Measurements from ENCODE around the gene PDCD1.

PDCD1 gene

DNA sequence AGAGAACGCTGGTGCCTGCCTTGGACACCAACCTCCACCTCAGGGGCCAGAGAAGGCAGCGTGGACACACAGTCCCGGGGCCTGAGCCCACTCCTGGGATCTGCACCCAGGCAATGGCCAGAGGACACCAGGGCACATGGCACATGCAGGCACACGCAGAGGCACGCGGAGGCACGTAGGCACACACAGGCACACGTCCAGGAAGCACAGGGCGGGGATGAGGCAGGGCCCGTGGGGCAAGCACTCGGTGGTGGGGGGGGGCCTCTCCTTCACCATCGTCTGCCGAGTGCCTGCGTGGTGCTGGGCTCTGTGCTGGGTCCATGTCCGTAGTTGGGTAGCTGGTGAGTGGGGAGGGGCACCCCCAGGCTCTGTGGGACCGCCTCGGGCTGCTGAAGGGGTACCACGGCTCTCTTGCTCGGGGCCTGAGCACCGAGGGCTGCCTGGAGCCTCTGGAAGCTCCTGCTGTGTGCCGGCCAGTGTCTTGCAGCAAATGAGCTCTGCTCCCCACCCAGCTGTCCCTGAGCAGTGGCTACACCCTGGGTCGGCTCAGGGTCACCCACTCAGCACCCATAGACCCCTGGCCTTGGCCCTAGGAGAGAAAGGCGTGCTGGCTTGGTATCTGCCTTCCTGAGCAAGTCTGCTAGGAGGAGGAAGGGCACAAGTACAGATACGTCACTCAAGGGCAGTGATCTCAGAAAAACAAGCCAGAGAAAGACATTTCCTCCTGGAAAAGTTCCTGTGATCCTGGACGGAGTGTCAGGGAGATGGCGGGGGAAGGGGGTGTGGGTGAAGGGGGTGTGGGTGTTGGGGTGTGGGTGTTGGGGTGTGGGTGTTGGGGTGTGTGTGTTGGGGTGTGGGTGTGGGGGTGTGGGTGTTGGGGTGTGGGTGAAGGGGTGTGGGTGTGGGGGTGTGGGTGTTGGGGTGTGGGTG is 37.3 kb upstream of the PDCD1 start:
- DNase-seq (ENCODE audit: low read depth, low spot score) = no peak

DNA sequence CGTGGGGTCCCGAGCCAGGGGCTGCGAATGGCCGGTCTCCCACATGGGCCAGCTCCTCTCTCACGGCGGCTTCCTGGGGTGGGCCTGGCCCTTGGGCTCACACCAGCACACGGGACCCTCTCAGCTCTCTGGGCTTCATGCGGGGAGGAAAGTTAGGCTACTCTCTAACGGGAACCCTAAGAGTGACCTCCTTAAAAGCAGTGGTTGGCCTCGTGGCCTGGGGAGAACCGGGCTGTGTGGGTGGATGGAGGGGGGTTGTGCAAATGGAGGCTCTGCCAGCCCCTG is 36.7 kb upstream of the PDCD1 start:
- no peak for DNase-seq (ENCODE audit: low read depth, low spot score)

DNA sequence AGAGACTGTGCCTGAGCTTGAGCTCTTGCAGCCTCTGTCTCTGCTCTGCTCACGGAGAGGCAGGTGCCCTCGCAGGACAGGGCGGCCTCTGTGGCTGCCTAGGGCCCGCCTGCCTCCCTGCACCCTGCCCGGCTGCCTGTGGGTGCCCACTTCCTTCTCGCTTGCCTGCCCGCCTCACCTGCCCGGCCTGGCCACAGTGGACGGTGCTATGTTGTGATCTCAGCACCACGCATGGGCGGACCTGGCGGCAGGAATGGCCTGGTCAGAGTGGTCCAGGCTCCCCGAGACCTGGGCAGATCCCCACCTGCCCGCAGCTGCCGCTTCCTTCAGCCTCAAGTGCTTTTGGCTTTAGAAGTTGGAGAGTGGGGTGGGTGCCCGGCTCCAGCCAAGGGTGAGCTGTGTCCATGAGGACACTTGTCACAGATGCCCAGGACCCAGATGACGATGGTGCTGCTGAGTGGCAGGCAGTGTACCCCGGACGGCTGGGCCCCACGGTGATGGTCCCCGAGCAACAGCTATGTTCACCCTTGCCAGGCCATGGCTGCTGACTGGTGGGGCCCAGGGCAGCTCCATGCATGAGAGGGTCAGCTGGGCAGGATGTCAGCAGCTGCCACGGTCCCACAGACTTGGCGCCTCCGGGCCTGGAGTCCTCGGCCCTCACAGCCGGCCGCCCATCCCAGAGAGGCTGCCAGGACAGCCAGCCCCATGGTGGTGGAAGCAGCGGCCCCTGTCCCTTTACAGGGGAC is 36.2 kb upstream of the PDCD1 start:
- DNase-seq (ENCODE audit: low read depth, low spot score) = no peak

DNA sequence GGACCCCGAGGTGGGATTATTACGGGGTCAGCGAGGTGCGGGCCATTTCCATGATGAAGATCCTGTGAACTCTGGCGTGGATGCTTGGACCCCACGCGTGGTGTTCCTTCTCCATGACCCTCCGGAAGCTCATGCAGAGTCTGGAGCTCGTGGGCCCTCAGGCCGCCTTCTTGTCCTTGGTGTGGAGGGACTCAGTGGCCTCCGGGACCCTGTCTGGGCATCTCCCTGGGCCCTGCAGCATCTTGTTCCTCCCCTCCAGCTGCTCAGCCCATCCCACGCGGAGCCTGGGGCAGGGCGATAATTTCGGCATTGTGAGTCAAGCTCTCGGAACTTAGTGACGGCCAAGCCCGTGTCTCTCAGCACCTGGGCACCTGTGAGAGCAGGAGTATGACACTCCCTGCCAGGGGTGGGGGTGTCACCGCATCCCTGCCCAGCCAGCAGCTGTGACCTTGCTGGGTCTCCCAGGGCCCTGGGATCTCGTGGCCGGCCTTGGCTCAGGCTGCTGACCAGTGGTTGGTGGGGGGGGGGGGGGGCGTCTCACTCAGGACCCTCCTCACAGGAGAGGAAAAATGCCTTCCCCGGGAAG is 35.5 kb upstream of the PDCD1 start:
- no peak for DNase-seq (ENCODE audit: low read depth, low spot score)

DNA sequence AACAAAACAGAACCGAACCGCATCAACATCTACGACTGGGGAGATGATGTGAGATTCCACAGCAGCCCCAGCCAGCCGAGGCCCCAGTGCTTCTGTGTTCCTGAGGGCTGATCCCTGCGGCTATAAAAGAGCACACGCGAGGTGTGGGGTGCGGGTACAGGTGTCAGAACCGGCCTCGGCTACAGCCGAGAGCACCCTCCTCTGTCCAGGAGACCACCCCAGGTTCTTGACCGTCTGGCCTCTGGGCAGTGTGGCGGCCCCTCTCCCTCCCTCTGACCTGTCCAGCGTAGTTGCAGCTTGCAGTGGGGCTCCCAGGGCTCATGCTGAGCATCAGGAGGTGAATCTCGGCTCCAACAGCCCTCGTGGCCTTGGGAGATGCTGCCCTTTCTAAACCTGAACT is 34.6 kb upstream of the PDCD1 start:
- DNase-seq (ENCODE audit: low read depth, low spot score) = no peak

DNA sequence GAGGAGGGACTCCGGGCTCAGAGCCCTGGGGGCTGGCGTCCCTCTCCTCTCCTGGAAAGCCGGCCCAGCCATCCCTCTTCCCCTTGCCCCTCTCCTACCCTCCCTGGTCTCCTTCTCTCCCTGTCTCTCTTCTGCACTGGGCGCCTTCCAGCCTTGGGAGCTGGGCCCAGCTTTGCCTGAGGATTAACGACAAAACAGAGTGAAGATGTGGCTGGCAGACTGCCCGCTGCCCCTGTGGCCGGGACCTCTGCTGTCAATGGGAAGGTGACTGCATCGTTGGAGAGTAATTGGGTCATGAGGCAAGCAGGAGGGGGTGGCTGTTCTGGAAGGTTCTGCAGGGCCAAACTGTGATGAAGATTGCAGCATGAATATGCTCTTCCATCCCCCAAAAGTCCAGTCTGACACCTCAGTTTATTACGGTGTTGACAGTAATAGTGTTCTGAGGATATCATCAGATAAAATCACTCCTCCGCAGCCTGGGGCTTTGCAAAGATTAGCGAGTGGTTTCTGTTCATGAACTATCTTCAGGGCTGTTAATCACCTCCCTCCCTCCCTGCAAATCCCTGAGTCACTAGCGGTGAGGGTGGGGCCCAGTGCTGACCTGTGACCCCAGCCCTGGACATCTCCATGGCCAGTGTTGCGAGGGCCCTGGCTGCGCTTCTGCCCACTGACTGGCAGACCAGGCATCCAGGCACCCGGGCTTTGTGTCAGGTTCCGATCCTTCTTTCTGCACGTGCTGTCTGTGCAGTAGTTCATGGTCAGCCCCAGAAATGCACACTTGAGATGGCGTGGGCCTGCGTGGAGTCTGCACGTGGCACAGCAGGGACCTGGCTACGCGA is 33.8 kb upstream of the PDCD1 start:
- no peak for DNase-seq (ENCODE audit: low read depth, low spot score)

DNA sequence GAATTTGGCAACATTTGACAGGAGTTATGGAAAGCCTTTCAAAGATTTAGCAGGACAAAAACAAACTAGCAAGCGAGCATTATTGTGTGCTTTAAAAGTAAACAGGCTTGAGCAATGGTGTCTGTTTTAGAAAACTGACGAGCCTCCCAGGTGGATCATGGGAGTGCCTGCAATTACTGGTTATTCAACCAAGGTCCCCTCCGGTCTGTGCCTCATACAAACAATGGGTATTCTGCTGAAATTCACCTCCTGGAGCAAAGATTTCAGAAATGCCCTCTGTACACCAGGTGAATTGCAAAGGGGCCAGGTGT is 33.2 kb upstream of the PDCD1 start:
- no peak for DNase-seq (ENCODE audit: low read depth, low spot score)

DNA sequence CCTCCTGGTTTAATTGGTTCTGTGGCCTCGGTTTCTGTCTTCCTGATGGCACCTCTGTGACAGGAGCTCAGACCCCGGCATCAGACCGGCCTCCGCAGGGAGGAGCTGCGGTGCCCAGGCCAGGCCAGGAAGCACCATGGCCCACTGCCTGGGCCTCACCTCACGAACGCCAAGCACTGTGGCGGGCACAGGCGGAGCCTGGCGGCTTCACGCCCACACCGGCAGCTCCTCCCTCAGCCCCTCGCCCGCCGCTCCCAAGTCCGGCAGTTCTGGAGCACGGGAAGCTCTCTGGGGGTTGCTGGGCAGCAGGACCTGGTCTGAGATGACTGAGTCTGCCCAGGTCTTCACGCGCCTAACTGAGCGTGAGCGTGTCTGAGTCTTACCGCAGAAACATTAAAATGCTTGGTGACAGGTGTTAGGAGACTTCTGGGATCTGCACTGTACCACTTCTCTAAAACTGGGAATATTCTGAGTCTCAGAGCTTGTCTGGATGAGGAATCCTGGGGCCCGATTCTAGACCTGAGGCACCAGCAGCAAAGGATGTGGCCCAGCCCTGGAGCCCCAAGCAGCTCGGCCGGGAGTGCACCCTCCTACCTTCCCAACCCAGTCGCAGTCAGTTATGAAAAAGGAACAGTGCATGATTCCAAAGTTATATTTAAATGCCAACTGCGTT is 32.8 kb upstream of the PDCD1 start:
- DNase-seq (ENCODE audit: low read depth, low spot score) = no peak

DNA sequence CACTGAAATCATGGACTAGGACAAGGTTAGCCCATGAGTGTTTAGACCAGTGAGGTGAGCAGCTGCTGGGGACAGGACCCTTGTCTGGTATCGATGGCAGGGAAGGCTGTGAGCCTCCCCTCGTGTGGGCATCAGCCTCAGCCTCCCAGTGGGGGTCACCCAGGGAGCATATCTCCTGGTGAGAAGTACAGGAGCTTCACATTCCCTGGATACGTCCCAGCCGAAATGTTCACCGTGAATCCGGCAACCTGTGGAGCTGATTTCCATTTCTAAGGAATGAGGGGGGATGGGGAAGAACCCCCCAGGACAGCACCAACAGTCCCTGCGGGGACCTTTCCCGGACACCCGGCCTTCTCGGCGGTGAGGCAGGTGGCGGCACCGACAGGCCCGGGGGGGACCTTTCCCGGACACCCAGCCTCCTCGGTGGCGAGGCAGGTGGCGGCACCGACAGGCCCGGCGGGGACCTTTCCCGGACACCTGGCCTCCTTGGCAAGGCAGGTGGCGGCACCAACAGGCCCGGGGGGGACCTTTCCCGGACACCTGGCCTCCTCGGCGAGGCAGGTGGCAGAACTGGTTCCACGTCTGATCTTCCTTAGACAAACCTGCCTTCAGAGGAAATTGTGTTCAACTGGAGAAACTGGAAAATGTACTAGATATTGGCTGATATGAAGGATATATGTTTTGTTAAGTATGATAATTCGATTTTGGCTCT is 32.0 kb upstream of the PDCD1 start:
- no peak for DNase-seq (ENCODE audit: low read depth, low spot score)

DNA sequence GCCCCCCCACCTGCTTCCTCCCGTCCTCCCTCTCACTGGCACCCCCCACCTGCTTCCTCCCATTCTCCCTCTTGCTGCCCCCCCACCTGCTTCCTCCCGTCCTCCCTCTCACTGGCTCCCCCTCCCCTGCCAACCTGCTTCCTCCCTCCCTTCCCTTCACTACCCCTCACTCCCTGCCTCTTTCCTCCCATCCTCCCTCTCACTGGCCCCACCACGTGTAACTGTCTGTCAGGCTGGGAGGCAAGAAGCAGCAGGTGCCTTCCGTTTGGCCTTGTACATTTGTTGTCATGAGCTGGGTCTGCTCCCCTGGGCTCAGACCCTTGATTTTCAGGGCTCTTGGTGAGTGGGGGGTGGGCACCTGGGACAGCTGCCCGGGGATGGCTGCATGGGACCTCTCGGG is 29.9 kb upstream of the PDCD1 start:
- no peak for DNase-seq (ENCODE audit: low read depth, low spot score)

DNA sequence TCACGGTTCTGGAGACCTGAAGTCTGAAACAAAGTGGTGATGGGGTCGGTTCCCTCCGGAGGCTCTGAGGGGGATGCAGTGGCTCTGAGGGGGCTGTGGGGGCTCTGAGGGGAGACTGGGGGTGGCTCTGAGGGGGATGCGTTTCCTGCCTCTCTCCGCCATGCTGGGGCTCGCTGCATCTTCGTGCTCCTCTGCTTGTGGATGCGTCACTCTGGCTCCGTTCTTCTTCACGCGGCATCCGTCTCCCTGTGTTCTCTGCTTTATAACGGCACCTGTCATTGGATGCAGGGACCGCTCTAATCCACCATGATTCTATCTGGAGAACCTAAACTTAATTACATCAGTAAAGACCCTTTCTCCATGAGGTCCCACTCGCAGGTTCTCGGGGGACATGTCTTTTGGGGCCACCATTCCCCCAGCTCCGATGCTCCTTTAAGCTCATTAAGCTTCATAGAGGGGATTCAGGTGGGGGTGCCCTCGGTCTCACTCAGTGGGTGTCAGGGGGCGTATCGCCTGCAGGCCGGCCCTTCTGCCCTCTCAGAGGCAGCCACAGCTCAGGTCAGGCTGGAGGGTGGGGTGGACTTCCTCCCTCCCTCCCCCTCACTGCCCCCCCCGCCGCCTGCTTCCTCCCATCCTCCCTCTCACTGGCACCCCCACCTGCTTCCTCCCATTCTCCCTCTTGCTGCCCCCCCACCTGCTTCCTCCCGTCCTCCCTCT is 29.3 kb upstream of the PDCD1 start:
- DNase-seq (ENCODE audit: low read depth, low spot score) = no peak

DNA sequence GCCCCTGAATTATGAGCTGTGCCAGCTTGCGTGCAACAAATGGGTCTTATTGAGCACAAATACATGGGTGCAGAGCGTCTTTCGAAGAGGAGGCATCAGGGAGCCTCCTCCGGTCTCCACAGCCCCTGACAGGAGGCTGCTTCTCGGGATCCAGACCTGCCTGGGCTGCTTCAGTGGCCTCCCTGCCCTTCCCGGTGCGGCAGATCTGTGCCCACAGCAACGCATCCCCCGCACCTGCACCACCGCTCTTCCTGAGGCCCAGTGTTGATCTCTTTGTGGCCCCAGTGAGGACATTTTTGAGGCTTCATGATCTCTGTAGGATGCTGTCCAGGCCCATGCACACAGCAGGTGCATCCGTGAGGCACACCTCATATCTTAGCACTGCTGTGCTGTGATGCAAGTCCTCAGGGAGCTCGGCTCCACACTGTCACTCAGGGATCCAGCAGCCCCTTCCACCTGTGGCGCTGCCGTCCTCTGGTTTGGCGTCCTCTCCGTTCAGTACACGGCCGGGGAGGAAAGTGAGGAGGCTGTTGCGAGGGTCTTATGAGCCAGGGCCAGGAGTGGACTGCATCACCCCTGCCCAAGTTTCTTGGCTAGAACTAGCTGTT is 28.2 kb upstream of the PDCD1 start:
- no peak for DNase-seq (ENCODE audit: low read depth, low spot score)

DNA sequence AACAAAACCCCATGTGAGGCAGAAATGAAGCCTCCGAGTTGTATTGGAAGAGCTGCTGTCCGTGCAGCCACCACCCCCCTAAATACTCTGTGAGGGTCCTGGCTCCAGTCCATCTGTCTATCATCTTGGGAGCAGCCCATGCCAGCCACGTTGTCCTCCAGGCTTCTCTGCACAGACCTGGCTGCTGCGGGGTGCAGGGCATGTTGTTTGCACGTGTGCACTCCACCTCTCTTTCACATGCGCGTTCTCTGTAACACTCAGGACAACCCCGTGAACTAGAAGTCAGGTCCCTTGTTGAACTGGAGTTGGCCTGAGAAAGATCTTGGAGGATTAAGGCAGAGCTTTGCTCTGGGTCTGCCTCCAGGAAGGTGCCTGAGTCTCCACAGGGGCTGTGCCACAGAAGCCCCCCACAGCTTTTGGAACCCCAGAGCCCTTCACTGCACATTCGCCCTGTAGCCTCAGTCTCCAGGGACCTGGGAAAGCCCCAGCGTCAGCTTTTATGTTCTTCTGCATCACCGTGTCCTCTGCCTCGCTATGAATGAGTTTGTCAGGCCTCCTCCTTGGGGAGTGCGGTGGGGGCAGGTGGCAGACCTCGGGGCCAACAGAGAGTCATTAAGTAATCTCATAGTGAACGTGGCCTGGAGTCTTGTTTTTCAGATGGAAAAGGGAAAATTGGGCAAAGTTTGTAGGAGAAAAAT is 27.4 kb upstream of the PDCD1 start:
- DNase-seq (ENCODE audit: low read depth, low spot score) = no peak

DNA sequence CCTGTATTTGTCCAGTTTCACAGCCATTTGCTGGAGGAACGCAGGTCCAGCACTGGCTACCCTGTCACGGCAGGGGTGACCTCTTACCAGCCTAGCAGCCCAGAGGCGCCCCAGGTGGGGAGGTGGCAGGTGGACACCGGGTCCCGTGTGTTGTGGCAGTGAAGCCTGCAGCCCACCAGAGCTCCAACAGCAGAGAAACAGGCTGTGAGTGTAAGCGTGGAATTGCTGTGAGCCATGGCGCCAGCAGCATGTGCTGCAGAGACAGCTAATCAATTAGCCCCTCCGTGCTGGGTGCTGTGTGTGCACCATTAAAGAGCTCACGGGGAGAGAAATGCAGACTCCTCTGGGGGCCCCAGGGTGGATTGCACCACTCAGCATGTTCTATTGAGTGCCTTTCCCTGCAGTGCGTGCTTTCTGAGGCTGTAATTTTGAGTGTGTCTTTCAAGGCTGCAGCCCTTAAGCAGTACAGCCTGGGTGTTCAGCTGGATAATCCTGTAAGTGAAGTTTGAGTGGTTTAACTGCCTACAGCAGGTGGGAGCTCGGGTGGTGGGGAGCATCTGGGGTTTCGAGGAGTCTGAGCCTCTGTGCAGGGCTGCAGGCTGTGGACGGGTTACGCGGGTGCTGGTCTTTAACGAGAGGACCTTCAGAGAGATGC is 26.7 kb upstream of the PDCD1 start:
- no peak for DNase-seq (ENCODE audit: low read depth, low spot score)

DNA sequence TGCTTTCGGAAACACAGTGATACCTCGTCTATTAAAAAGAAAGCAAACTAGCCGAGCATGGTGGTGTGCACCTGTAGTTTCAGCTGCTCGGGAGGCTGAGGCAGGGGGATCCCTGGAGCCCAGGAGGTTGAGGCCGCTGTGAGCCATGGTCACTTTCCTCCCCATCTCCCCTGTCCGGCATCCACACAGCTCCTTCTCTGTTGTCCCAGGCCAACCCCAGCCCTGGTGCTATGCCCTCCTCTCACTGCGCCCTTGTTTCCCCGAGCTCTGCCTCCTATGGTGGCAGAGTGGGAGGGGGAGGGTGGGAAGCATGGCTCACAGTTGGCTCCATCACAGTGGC is 26.2 kb upstream of the PDCD1 start:
- no peak for DNase-seq (ENCODE audit: low read depth, low spot score)

DNA sequence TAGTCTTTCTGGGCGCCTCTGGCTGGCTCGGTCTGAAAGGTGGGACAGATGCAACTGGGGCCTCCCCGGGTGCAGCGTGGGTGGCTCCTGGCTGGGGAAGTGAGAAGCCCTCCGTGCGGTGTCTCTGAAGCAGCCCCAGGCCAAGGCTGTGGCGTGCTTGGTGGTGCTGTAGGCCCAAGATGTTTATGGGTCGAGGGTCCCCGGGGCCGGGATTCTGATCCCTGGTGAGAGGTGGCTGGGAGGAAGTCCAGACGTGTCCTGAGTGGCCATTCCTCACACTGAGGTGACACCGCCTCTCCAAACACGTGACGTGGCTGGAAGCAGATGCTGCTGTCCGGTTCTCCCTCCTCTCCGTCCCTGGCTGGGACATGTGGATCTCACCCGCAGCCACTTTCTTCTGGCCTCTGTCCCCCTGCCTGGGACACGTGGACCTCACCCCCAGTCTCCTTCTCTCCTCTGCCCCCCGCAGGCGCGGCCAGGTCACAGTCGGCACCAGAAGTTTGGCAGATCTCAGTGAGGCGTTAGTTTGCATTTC is 23.5 kb upstream of the PDCD1 start:
- DNase-seq (ENCODE audit: low read depth, low spot score) = no peak

DNA sequence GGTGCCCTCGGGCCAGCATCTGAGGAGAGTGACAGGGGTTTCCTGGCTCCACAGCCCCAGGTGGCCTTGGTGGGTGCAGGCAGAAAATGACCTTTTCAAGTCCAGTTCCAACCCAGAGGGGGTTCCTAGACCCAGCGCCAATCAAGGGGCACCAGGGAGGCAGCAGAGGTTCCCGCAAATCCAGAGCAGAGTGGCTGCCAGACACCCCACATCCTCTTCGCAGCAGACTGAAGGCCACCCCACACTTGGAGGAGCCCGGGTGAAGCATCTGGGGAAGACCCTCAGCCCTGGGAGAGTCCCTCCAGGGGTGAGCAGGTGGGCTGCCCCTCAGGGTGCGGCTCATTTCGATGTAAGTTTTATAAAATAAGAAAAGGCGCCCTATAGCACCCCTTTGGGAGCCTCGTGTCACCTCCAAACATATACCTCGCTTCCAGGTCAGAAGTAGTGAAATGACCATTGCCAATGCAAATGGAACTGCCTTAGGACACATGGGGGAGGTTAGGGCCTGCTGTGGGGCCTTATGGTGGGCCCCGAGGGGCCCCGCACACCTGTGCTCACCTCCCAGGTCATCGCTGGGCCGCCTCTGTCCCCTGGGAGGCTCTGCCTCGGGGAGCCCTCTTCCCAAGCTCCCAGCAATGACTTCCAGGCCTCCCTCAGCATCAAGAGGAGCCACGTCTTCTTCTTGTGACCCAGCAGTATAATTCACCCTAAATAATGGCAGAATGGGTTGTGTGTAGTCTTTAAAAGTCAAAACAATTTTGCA is 21.8 kb upstream of the PDCD1 start:
- DNase-seq (ENCODE audit: low read depth, low spot score) = no peak

DNA sequence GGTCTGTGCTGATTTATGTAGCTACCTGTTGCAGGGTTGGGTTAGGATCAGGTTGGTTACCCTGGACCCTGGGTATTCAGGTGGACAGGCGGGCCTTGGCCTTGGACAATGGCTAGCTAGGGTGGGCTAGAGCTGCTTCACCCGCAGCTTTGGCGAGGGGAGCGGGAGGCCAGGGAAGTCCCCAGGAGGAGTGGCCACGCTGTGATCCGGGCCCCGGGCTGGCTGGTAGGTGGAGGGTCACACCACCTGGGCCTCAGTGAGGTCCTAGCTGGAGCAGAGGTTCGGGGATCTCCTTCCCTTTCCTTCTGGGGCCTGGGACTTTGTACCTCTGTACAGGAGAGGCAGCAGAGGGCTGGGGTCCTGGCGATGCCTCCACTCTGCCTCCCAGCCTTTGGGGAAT is 20.6 kb upstream of the PDCD1 start:
- no peak for DNase-seq (ENCODE audit: low read depth, low spot score)
